COLO668 (cell line): Measurements from ENCODE around the gene PLXNA1.

ENCODE experiments used
- DNase-seq: peaks from one replicate; lab custom pipeline; 2025; ENCODE audit not compliant: unreplicated experiment; lab: John Stamatoyannopoulos, UW

The PLXNA1 gene

DNA sequence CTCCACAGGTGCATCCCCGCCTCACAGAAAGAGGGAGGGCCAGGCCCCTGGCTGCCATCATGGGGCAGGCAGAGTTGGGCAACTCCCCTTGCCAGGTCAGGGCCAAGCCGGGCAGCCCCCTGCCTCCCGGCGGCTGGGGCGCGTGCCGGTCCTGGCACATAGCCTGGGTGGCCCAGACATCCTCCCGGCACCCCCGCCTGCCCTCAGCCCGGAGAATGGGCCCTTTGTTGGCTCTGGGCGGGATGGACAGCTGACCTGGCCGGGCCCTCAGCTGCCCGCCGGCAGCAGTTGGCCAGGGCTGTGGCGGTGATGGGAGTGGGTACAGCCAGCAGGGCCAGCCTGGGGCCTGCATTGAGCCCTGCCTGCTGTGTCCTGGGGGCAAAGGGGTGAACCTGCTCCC, 16.5 kb downstream of the PLXNA1 start:
- DNase-seq = no peak

DNA sequence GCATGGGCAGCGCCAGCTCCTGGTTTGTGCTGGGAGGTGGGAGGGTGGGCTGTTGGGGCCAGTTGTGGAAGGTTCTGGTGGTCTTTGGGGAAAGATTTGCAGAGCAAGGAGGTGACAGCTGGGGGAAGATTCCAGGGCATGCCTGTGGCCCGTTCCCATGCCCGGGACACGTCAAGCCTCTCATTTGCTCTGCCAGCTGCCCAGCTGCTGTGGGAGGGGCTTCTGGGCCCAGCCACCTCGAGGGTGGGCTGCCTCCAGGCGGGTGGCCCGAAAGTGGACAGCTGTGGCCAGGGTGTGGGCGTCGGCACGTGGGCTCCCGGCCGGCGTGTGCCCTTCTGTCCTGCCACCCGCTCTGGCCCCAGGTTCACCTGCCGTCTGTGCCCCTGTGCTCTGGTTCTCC, 17.2 kb downstream of the PLXNA1 start:
- no peak for DNase-seq

DNA sequence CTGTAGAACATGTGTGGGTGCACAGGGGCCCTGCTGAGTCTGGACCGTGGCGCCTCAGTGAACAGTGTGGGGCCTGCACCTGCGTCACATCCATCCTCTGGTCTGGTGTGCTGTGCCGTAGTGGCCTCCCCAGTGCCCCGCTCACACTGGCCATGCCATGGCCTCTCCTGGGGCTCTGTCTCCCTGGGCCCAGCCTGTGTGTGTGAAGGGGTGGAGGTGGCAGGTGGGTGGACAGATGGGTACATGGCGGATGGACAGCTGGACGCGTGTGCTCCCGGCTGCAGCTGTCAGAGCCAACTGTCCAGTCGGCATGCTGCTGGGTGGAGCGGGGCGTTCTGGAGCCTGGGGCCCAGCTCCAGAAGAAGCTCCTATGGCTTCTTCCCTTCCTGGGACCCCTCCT, 17.8 kb downstream of the PLXNA1 start:
- DNase-seq = no peak

DNA sequence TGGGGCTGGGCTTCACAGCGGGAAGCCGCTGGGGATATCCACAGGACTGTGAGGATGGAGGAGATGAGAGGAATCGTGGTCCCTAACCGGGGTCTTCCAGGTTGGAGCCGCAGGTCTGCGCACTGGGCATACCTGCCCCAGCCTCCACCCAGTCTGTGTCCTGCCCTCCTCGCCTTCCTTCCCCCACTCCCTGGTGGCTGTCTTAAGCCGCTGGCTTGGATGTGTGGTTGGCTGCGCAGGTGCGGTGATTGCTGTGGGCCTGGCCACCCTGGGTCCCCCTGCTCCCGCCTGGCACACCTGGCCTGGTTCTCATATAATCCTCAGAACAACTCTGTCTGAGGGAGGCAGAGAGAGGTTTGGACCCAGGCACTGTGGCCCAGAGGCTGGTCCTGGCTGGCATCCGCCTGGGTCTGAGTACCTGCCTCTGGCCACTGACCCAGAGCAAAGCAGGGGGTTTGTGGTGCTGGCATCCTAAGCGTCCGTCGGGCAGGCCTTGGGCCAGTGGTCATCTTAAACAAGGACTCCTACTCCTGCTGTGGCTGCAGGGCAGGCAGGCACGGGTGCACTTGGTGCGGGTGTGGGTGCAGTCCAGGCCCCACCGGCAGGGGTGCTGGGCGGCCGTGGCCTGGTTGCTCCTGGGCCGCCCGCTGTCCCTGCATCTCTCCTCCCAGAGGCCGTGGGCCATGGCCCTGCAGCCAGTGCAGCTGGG, 18.7 kb downstream of the PLXNA1 start:
- DNase-seq = no peak

DNA sequence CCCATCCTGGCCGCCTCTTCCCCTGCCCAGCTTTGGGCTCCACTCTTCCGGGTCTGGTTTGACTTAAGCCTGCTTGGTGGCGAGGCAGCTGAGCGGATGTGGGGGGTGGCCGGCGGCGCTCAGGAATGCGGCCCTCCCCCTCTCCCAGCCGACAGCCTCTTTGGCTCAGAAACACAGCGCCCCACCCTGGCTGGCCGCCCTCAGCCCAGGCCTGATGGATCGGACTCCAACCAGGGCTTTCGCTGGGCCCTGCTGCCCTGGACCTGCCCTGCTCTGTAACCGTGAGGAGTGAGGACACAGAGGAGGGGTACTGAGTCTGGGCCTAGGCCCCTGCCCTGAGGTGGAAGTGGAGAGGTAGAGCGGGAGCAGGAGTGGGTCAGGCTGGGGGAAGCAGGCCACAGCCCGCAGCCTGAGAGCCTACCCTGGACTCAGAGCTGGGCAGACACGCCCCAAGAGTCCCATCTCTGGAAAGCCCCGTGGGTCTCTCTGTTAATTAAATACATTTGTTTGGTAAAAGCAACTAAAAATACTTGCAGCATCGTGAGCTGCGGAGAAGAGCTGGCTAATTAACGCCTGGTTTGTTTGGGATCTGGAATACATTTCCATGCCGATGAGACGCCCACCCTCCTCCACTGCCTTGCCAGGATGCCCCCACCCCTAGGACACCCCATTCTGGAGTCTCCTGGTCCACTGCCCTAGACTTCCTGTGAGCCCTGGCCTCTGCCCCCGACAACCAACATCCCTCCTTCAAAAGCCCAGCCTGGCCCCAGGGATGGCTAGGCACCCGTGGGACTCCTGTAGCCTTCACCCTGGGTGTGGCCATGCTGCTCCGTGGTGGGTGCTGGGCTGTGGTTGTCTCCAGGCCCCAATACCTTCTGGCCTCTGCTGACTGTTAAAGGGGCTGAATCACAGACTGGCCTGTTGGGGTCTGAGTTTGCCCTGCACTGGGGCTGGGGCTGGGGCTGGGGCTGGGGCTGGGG, 19.6 kb downstream of the PLXNA1 start:
- DNase-seq = no peak

DNA sequence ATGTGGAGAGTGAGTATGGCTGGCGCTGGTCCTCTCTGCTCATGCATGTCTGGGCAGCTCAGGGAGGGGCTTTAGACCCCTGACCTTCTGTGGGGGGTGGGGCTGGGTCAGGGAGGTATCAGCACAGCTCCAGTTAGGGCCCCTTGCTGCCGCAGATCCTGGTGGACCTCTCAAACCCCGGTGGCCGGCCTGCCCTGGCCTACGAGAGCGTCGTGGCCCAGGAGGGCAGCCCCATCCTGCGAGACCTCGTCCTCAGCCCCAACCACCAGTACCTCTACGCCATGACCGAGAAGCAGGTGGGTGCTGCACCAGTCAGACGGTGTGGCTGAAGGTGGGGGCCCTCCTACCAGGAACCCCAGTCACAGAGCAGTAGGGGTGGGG, 20.2 kb downstream of the PLXNA1 start:
- DNase-seq = no peak

DNA sequence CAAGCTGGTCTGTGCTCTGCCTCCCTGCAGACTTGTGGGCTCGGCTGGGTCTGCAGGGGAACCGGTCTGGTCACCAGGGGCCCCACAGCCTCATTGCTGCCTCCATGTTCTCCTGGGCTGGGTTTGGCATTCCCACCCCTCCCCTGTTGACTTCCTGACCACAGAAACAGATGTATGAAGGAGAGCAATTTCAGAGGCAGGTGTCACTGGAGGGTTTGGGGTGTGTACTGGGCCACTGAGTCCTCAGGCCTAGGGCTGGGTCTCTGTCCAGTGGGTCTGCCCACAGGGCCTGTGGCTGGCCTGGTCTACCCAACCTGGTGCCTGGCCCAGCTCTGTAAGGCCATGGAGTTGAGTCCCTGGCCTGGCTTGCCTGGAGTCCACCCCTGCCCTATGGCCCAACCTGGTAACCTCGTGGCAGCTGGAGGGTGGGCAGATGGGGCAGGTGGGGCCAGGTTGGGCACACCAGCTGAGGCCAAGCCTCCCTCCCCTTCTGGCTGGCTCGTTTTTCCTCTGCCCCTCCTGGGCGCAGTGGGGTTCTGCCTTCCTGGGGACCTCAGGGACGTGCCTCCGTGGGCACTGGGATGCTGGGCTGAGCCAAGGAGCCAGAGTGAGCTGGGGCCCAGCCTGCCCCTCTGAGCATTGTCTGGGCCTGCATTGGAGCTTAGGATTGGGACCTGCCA, 20.8 kb downstream of the PLXNA1 start:
- no peak for DNase-seq

DNA sequence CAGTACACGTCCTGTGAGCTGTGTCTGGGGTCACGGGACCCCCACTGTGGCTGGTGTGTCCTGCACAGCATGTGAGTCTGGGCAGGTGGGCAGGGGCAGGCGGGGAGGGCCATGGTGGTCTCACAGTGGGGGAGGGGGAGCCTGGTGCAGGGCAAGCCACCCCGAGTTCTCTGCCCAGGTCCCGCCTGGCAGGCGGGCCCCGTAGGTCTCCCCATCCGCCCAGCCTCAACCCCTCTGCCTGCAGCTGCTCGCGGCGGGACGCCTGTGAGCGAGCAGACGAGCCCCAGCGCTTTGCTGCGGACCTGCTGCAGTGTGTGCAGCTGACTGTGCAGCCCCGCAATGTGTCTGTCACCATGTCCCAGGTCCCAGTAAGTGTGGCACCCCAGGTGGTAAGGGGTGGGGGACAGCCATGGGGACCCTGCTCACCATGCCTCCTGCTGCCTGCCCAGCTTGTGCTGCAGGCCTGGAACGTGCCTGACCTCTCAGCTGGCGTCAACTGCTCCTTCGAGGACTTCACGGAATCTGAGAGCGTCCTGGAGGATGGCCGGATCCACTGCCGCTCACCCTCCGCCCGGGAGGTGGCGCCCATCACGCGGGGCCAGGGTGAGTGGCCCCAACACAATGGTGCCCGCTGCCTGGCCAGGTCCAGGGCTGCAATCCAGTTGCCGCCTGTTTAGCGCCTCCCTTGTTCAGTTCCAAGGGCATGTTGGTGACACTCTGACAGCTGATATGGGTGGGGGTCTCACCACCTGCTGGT, 21.9 kb downstream of the PLXNA1 start:
- DNase-seq = no peak

DNA sequence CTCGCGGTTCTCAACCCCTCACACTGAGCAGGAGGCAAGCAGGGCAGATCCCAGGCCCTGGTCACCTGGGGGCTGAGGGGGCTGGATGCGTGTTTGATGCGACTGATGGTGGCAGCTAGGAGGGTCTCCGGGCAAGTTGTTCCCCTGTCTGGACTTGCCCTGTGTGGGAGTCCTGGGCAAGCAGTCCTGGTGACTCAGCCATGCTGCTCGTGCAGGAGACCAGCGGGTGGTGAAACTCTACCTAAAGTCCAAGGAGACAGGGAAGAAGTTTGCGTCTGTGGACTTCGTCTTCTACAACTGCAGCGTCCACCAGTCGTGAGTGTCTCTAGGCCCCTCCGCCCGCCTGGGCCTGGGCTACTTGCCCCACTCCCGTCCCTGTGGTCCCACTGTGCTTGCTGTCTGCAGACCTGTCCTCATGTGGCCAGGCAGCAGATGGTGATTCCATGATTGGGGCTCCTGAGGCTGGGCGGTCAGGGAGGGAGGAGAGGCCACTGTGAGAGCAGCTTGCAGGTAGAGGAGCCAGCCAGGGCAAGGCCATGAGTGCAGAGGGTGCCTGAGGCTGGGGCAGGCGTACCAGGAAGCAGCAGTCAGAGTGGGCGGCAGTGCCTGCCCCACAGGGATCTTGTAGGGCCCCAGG, 23.1 kb downstream of the PLXNA1 start:
- no peak for DNase-seq

DNA sequence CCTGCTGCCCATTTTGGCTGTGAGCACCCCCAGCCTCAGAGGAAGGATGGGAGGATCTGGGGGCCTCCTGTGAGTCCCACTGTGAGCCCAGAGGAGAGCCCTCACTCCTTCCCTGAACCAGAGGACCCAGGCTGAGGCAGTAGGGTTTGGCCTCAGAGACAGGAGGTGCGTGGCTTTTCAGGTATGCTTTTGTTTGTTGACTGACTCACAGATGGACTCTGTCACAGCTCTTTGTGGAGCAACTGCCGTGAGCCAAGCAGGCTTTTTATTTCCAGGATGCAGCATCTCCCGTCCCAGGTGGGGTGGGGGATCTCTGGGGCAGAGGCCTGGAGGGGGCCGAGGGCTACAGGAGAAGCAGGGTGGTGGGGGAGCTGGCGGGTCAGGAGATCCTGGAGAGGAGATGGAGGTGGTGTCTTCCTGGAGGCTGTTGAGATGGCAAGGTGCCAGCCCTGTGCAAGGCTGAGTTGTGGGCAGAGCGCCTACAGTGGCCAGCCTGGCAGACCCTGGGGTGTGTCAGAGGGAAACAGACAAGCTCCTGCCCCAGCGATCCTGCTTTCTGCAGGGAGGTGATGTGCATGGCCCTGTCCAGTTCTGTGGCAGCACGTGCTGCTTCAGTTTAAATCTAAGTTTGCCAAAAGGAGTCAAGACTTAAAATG, 24.0 kb downstream of the PLXNA1 start:
- no peak for DNase-seq

DNA sequence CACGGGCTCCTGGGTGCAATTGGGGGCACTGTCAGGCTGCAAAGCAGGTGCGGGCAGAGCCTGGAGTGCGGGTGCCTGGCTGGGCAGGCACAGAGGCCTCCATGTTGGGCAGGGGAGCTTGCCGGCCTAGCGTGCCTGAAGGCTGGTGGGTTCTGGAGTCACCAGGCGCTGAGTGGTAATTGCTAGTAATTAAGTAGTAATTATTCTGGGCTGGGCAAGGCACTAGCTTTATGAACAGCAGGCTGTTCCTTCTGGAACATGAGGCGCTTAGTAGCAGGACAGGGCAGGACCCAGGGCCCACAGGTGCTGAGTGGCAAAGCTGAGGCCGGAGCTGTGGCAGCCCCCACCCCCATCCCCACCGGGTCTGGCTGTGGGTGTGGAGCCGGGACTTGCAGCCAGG, 25.3 kb downstream of the PLXNA1 start:
- DNase-seq = no peak

DNA sequence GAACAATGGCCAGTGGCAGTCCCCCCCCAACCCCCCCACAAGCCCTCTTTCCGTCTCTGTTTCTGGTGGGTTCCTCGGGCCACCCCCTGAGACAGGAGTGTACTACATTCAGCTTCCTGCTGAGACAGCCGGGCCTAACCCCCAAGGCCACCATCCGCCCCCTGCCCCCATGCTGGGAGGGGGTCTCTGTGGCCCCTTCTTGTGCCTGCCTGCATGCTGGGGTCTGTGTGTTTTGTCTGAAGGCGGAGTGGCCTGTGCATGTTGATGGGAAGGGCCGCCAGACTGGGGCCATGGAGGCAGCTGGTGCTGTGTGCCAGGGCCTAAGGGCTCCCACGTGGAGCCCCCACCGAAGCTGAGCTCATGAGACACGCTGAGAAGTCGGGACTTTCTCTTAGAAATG, 26.6 kb downstream of the PLXNA1 start:
- no peak for DNase-seq

DNA sequence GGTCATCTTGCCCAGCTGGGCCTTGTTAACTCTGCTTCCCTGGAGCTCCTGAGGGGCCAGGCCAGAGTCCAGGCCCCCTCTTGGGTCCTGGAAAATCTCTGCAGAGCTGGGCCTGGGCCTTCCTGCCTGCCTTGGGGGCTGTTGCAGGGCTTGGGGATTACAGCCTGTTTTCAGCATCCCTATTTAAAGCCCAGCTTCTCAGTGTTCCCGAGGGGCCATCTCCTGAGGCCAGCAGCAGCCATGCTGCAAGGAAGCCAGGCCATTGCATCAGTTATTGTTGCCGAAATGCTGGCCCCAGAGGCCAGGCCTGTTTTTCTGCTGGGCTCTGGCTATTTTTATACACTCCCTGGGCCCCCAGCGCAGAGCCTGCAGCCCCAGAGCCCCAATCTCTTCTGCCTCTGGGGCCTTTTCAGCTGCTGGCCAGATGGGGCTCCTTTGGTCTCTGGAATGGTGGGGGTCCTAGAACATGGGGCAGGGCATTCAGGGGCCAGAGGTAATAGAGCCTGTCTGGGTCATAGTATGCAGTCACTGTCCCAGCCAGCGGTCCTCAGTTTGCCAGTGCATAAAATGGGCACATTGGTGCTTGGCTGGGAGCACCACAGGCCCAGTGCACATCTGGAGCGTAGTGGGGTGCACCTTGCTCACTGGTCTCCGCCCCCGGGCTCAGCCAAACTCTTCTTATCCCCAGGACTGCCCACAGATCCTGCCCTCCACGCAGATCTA, 28.5 kb downstream of the PLXNA1 start:
- DNase-seq = no peak

DNA sequence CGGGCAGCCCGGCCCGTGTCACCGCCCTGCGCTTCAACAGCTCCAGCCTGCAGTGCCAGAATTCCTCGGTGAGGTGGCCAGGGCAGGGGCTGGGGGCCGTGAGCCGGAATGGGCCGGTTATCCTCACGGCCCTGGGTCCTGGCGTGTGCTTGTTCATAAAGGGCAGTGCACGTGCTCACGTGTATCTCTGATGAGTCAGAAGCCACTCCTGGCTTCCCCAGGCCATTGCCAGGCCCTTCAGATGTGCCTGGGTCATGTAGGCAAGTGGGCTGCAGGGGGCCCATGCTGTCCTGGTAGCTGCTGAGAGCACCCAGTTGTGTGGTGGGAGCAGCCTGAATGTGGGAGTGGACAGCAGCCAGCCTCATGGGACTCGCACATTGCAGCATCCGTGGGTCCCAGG, 29.2 kb downstream of the PLXNA1 start:
- DNase-seq = no peak

DNA sequence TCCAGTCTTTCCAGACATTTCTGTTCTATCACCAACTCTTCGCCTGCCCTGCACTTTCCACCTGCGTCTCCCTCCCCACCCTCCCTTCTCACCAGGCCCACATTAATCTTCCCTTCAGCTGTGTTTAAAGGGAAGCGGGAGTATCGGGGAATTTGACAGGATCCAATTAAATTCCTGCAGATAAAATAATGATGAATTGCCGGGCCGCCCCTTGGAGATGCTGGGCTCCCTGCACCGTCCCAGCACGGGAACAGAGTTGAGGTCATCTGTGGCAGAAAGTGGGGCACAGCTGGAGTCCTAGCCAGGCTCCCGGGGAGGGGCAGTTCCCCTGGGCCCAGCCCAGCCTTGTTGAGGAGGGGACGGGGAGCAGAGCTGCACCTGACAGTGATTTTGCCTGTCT, 30.3 kb downstream of the PLXNA1 start:
- DNase-seq = no peak

DNA sequence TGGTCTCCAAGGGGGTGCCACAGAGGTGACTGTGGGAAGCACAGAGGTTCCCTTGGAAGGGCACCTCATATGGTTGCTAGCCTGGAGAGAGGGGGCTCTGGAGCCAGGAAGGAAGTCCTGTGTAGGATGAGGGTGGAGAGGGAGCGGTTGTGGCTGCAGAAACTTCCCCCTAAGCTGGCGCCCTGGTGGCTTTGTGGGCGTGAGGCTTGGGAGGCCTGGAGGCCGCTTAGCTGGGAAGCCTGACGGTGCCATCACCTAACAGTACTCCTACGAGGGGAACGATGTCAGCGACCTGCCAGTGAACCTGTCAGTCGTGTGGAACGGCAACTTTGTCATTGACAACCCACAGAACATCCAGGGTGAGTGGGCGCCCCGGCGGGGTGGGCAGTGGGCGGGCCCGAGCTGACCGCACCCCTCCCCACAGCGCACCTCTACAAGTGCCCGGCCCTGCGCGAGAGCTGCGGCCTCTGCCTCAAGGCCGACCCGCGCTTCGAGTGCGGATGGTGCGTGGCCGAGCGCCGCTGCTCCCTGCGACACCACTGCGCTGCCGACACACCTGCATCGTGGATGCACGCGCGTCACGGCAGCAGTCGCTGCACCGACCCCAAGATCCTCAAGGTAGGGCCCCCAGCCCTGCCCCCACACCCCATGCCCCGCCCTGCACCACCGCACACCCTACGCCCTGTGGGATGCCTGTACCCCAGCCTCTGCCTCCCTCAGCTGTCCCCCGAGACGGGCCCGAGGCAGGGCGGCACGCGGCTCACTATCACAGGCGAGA, 31.0 kb downstream of the PLXNA1 start:
- no peak for DNase-seq

DNA sequence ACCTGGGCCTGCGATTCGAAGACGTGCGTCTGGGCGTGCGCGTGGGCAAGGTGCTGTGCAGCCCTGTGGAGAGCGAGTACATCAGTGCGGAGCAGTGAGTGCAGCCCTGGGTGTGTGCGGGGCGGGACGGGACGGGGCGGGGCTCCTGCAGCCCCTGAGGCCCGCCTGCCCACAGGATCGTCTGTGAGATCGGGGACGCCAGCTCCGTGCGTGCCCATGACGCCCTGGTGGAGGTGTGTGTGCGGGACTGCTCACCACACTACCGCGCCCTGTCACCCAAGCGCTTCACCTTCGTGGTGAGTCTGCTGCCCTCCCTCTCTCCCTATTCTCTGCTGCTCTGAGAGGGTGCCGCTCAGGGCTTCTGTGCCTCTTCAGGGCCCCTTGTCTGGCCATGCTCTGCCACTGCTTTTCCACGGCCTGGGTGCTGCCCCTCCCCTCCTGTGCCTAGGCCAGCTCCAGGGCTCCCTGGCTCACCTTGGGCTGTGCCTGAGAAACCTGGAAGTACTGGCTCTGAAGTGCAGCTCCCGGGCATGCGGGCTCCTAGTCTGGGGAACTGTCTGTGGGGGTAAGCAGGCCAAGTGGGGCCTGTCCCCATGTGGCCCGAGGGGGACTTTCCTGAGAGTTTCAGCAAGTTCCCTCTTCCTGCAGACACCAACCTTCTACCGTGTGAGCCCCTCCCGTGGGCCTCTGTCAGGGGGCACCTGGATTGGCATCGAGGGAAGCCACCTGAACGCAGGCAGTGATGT, 31.8 kb downstream of the PLXNA1 start:
- no peak for DNase-seq
